Fibroblast of skin of right quadriceps (primary cell): Measurements from ENCODE around the gene ZMPSTE24.
"Not testable (repeated sequence)": the region's sequence is repeated elsewhere in the genome, so short reads cannot be mapped to it uniquely, and the experiment has no call there.

ENCODE experiments used
- DNase-seq: peaks from one replicate; pipeline ENCODE4 v3.0.0-alpha.2; 2013

The ZMPSTE24 gene

GRCh38 chr1:40257688-40258444, at the start of gene ZMPSTE24:
ZMPSTE24 (plus strand) TSS chr1:40258236; CDS start chr1:40258272, 36 bp downstream.
- peak; percentile 99 for DNase-seq

- no peak for DNase-seq
These were observed 47.4 kb upstream of the ZMPSTE24 start for GRCh38 chr1:40210511-40211204.

GRCh38 chr1:40218333-40218732, 39.7 kb upstream of the ZMPSTE24 start:
- no peak for DNase-seq

GRCh38 chr1:40221471-40221905, 36.5 kb upstream of the ZMPSTE24 start:
- DNase-seq, result not testable (repeated sequence)

- DNase-seq, result no peak
These were observed 35.9 kb upstream of the ZMPSTE24 start for GRCh38 chr1:40221977-40222772.

GRCh38 chr1:40224040-40224439, 34.0 kb upstream of the ZMPSTE24 start:
- no peak for DNase-seq

GRCh38 chr1:40226192-40226591, 31.8 kb upstream of the ZMPSTE24 start:
- DNase-seq, result no peak

- DNase-seq, result no peak
These were observed 25.6 kb upstream of the ZMPSTE24 start for GRCh38 chr1:40232444-40232843.

- DNase-seq, result peak; percentile 45
These were observed 18.4 kb upstream of the ZMPSTE24 start for GRCh38 chr1:40239626-40240025.

- no peak for DNase-seq
These were observed 17.6 kb upstream of the ZMPSTE24 start for GRCh38 chr1:40240390-40240789.

- DNase-seq, result no peak
These were observed 16.7 kb upstream of the ZMPSTE24 start for GRCh38 chr1:40241362-40241761.

GRCh38 chr1:40243351-40243750, 14.7 kb upstream of the ZMPSTE24 start:
- no peak for DNase-seq

GRCh38 chr1:40244138-40244744, 13.8 kb upstream of the ZMPSTE24 start:
- no peak for DNase-seq

GRCh38 chr1:40245686-40246085, 12.3 kb upstream of the ZMPSTE24 start:
- DNase-seq, result no peak

- no peak for DNase-seq
These were observed 10.4 kb upstream of the ZMPSTE24 start, which contains the start of gene TMCO2 for GRCh38 chr1:40247655-40248054. TMCO2 (plus strand) TSS chr1:40247937; CDS start chr1:40247994, 57 bp downstream.

GRCh38 chr1:40248412-40248811, 9.6 kb upstream of the ZMPSTE24 start:
- no peak for DNase-seq

GRCh38 chr1:40251456-40251855, 6.6 kb upstream of the ZMPSTE24 start:
- DNase-seq, result no peak

- no peak for DNase-seq
These were observed 5.4 kb upstream of the ZMPSTE24 start for GRCh38 chr1:40252601-40253000.

GRCh38 chr1:40255231-40255630, 2.8 kb upstream of the ZMPSTE24 start:
- no peak for DNase-seq

- no peak for DNase-seq
These were observed 1.5 kb upstream of the ZMPSTE24 start for GRCh38 chr1:40256401-40257084.

GRCh38 chr1:40257313-40257687, 736 bp upstream of the ZMPSTE24 start:
- no peak for DNase-seq

GRCh38 chr1:40258445-40258769, 371 bp downstream of the ZMPSTE24 start:
- no peak for DNase-seq
